Ovary (tissue), 3 donors: ENCODE data around the gene LTB4R.

Source experiments
- EP300 ChIP-seq: sonication (generic); formaldehyde crosslinking; IDR thresholded peaks from one replicate; pipeline ENCODE4 v1.6.1; 2017; ENCODE audit warnings: antibody characterized with exemption
- POLR2A ChIP-seq: fragments of 450-650 bp; IDR thresholded peaks from one replicate; pipeline ENCODE4 v1.6.1; 2017; ENCODE audit warnings: antibody characterized with exemption, mild to moderate bottlenecking, moderate library complexity
- TF ChIP-seq, protein P1 (sequence below), 3 donors: fragments of 450-650 bp in 2 of 3; fragments of 200-600 bp in 1 of 3; IDR thresholded peaks; one replicate each; pipeline versions ENCODE4 v1.5.1 to v1.8.0; 2016 to 2022; ENCODE audit warnings: antibody characterized with exemption in 3 of 3, mild to moderate bottlenecking in 1 of 3
- donor health status: DM: no; HTN: no; CAD: no.

GRCh38 chr14:24338843-24339242, 27.5 kb downstream of the LTB4R start:
- TF ChIP-seq, protein P1, sequence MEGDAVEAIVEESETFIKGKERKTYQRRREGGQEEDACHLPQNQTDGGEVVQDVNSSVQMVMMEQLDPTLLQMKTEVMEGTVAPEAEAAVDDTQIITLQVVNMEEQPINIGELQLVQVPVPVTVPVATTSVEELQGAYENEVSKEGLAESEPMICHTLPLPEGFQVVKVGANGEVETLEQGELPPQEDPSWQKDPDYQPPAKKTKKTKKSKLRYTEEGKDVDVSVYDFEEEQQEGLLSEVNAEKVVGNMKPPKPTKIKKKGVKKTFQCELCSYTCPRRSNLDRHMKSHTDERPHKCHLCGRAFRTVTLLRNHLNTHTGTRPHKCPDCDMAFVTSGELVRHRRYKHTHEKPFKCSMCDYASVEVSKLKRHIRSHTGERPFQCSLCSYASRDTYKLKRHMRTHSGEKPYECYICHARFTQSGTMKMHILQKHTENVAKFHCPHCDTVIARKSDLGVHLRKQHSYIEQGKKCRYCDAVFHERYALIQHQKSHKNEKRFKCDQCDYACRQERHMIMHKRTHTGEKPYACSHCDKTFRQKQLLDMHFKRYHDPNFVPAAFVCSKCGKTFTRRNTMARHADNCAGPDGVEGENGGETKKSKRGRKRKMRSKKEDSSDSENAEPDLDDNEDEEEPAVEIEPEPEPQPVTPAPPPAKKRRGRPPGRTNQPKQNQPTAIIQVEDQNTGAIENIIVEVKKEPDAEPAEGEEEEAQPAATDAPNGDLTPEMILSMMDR (IDR thresholded peaks at IDR 0.05): no peak
- TF ChIP-seq POLR2A (no peak), EP300 (no peak)
